ENCODE data around the gene USB1.
"Not testable (repeated sequence)": the region's sequence is repeated elsewhere in the genome, so short reads cannot be mapped to it uniquely, and the experiment has no call there.

- not testable (repeated sequence) for TF ChIP-seq POLR2A, CTCF (IDR thresholded peaks at IDR 0.05)
Measured at GRCh38 chr16:57978070-57978465, 23.1 kb upstream of the USB1 start.

Data from heart left ventricle (tissue), 13 donors.